Upper lobe of left lung (tissue), 4 donors: Measurements from ENCODE around the gene CIT.

ENCODE experiments used
- CTCF ChIP-seq, 6 experiments: fragments of 450-650 bp in 4 of 6; fragments of 200-600 bp in 2 of 6; sonication (generic) in 2 of 6; IDR thresholded peaks; one replicate each; pipeline ENCODE4 v1.5.1; 2016 to 2019; ENCODE audit warnings: antibody characterized with exemption in 6 of 6
- EP300 ChIP-seq, 4 donors: sonication (generic); formaldehyde crosslinking; IDR thresholded peaks; one replicate each; pipeline ENCODE4 v1.5.1; 2017; ENCODE audit warnings: antibody characterized with exemption in 4 of 4, control low read depth in 2 of 4
- POLR2A ChIP-seq, 4 donors: fragments of 450-650 bp; IDR thresholded peaks; one replicate each; pipeline ENCODE4 v1.5.1; 2016 to 2017; ENCODE audit warnings: antibody characterized with exemption in 4 of 4, mild to moderate bottlenecking in 2 of 4
- POLR2AphosphoS5 ChIP-seq, 2 donors: sonication (generic); formaldehyde crosslinking; IDR thresholded peaks; one replicate each; pipeline ENCODE4 v1.5.1; 2017; ENCODE audit warnings: antibody characterized with exemption in 2 of 2

GRCh38 chr12:119781804-119782203, 95.3 kb downstream of the CIT start:
- no peak for TF ChIP-seq POLR2AphosphoS5 (IDR thresholded peaks at IDR 0.05)
- TF ChIP-seq EP300 (IDR thresholded peaks at IDR 0.05) = no peak
- no peak for TF ChIP-seq CTCF (IDR thresholded peaks at IDR 0.05)
- TF ChIP-seq POLR2A (IDR thresholded peaks at IDR 0.05) = no peak
